ENCODE results near the gene WDPCP. TPM values are rescaled to one million over a fixed set of nuclear protein-coding genes. Genes with fewer than 3 reads are reported as not detected.

The WDPCP gene
- total and polyA plus RNA-seq, 2 of the 13 experiments (the other 11 are each of a cell fraction or from before 2014, with no cell fraction given), result 2.9 to 5.2 TPM

DNA sequence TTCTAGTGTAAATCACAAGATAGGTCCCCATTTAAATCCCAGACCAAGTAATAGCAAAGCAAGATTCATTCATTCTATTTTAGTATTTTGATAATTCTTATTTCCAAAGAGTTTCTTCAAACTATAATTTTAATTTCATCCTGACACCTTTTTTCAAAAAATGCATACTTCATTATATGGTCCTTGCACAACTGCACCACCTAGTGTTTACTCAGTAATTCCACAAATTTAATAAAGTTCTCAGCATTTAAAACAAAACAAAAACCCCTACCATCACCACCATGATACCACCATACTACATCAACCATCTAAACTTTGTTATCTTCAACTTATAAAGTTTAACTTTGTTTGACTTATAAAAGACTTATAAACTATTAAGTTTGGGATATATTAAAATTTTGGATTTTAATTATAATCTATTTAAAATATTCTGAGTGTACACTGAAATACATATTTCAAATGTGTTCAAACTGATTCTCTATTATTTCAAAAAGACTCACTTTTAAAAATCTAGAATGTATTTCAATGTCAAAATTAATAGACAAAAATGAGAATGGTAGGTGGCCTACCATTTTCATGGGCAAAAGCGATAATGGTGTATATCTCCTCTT lies 44.2 kb downstream of the WDPCP start:
- intact Hi-C loops (cut with micrococcal nuclease; ENCODE audit: unreplicated experiment), result no loop called here
- FAIRE-seq, result peak; percentile 39

More for the DNA sequence above, 44.2 kb downstream of the WDPCP start:
- Histone ChIP-seq H3K36me3 (replicated peaks in 1 of 2; ENCODE audit: control insufficient read depth in 1 of 2, insufficient read depth in 2 of 2, low read length in 2 of 2) (no peaks in the 10 kb centered on the region), H3K4me3 (replicated peaks in 1 of 3; ENCODE audit: insufficient read depth in 1 of 3, low read depth in 2 of 3, low read length in 3 of 3) (no peak overlapping the region), H3K4me1 (ENCODE audit: insufficient read depth, low read length) (no peaks in the 10 kb centered on the region), H3K4me2 (ENCODE audit: low read depth, low read length) (no peak overlapping the region), H3K9me3 (ENCODE audit: low read length) (no peaks in the 10 kb centered on the region), H3K79me2 (ENCODE audit: insufficient read depth, low read length) (no peaks in the 10 kb centered on the region), H3K27ac (ENCODE audit: extremely low read length, insufficient read depth, low read length) (no peak overlapping the region), H4K20me1 (ENCODE audit: insufficient read depth, low read length) (no peaks in the 10 kb centered on the region), H3K27me3 (ENCODE audit: control insufficient read depth in 1 of 2, insufficient read depth in 2 of 2, low read length in 2 of 2) (no peaks in the 10 kb centered on the region), H2AFZ (ENCODE audit: low read length) (no peak overlapping the region), H3K9ac (ENCODE audit: insufficient read depth, low read depth, low read length) (no peak overlapping the region)
- TF ChIP-seq, protein P1, sequence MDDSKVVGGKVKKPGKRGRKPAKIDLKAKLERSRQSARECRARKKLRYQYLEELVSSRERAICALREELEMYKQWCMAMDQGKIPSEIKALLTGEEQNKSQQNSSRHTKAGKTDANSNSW (CRISPR knock-in tag; IDR thresholded peaks at IDR 0.05; ENCODE audit: borderline replicate concordance), result no peak
- TF ChIP-seq, protein P2, sequence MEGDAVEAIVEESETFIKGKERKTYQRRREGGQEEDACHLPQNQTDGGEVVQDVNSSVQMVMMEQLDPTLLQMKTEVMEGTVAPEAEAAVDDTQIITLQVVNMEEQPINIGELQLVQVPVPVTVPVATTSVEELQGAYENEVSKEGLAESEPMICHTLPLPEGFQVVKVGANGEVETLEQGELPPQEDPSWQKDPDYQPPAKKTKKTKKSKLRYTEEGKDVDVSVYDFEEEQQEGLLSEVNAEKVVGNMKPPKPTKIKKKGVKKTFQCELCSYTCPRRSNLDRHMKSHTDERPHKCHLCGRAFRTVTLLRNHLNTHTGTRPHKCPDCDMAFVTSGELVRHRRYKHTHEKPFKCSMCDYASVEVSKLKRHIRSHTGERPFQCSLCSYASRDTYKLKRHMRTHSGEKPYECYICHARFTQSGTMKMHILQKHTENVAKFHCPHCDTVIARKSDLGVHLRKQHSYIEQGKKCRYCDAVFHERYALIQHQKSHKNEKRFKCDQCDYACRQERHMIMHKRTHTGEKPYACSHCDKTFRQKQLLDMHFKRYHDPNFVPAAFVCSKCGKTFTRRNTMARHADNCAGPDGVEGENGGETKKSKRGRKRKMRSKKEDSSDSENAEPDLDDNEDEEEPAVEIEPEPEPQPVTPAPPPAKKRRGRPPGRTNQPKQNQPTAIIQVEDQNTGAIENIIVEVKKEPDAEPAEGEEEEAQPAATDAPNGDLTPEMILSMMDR (CRISPR knock-in tag; IDR thresholded peaks at IDR 0.05), result peak; percentile 46
- TF ChIP-seq KDM5A (IDR thresholded peaks at IDR 0.05; ENCODE audit: borderline replicate concordance, low read length) (no peak), STAG1 (CRISPR knock-in tag; IDR thresholded peaks at IDR 0.05) (peak; percentile 48)
- TF ChIP-seq, protein P3, sequence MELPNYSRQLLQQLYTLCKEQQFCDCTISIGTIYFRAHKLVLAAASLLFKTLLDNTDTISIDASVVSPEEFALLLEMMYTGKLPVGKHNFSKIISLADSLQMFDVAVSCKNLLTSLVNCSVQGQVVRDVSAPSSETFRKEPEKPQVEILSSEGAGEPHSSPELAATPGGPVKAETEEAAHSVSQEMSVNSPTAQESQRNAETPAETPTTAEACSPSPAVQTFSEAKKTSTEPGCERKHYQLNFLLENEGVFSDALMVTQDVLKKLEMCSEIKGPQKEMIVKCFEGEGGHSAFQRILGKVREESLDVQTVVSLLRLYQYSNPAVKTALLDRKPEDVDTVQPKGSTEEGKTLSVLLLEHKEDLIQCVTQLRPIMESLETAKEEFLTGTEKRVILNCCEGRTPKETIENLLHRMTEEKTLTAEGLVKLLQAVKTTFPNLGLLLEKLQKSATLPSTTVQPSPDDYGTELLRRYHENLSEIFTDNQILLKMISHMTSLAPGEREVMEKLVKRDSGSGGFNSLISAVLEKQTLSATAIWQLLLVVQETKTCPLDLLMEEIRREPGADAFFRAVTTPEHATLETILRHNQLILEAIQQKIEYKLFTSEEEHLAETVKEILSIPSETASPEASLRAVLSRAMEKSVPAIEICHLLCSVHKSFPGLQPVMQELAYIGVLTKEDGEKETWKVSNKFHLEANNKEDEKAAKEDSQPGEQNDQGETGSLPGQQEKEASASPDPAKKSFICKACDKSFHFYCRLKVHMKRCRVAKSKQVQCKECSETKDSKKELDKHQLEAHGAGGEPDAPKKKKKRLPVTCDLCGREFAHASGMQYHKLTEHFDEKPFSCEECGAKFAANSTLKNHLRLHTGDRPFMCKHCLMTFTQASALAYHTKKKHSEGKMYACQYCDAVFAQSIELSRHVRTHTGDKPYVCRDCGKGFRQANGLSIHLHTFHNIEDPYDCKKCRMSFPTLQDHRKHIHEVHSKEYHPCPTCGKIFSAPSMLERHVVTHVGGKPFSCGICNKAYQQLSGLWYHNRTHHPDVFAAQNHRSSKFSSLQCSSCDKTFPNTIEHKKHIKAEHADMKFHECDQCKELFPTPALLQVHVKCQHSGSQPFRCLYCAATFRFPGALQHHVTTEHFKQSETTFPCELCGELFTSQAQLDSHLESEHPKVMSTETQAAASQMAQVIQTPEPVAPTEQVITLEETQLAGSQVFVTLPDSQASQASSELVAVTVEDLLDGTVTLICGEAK (IDR thresholded peaks at IDR 0.05), result peak; percentile 35; the same call in 1 of the 2 replicates
- TF ChIP-seq, protein P3 (CRISPR knock-in tag; IDR thresholded peaks at IDR 0.05), result no peak
- ChIA-PET CTCF (ENCODE audit: low intra/inter-chr PET ratio, low total read pairs) (no interaction called here), POLR2A (no interaction called here)
- no TSS peak for BruUV-seq (replicated peaks)
- 100% methylated on average over 1 of the region's 1 CpG for WGBS (ENCODE audit: low lambda C conversion rate)
- in situ Hi-C loops (cut with HindIII; ENCODE audit: extremely low pct_ligation_motif_present, low pct_unique_long_range_greater_than_20kb), result no loop called here
- no peak for ATAC-seq
- DNase-seq (ENCODE audit: low spot score), result no peak

Measured in HepG2 (cell line).